GM12873 (cell line): ENCODE data around the gene FAM124A.
A peak's percentile ranks its signal among the peaks of the same experiment; 100 is the strongest.

ENCODE experiments used
- TF ChIP-seq, protein P1 (sequence below): IDR thresholded peaks from 2 replicates; pipeline ENCODE4 v1.5.1; 2012; ENCODE audit warnings: low read depth, mild to moderate bottlenecking, moderate library complexity, low read length, control low read depth; ENCODE audit not compliant: insufficient read depth; ENCODE audit errors: missing control alignments

FAM124A gene

DNA sequence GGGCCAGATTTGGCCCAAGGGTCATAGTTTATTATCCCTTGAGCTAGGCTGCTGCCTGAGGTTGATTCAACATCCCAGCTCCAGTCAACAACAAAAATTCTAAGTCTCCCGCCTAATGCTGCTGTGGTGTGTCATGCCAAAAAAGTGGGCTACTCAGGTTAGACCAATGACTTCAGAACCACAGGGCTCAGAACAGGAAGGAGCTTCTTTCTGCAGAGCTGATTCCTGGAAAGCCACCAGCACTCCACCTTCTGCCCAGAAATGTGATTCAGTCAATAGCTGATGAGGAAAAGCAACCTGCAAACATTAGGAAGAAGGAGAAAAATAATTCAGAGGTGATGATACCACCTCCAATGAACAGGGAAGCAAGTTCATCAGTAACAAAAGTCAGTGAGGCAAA lies 61.2 kb downstream of the FAM124A start:
- TF ChIP-seq, protein P1, sequence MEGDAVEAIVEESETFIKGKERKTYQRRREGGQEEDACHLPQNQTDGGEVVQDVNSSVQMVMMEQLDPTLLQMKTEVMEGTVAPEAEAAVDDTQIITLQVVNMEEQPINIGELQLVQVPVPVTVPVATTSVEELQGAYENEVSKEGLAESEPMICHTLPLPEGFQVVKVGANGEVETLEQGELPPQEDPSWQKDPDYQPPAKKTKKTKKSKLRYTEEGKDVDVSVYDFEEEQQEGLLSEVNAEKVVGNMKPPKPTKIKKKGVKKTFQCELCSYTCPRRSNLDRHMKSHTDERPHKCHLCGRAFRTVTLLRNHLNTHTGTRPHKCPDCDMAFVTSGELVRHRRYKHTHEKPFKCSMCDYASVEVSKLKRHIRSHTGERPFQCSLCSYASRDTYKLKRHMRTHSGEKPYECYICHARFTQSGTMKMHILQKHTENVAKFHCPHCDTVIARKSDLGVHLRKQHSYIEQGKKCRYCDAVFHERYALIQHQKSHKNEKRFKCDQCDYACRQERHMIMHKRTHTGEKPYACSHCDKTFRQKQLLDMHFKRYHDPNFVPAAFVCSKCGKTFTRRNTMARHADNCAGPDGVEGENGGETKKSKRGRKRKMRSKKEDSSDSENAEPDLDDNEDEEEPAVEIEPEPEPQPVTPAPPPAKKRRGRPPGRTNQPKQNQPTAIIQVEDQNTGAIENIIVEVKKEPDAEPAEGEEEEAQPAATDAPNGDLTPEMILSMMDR = no peak

DNA sequence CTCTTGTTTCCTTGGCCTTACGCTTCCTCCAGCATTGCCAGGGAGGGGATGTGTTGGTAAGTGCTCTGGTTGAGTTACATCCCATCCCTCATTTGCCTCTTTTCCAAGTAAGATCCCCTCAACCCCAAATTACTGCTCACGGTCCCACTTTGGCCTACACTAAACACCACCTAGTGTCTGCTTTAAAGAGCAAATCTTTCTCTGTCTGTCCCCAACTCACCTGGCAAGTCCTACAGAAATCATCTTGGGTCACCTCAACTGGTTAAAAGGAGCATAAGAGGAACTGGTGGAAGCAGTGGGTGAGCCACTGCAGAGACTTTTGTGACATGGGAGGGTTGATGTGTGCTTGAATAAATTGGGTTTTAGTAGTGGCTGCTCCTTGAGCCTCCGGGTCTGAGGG lies 62.1 kb downstream of the FAM124A start:
- TF ChIP-seq, protein P1 = no peak

DNA sequence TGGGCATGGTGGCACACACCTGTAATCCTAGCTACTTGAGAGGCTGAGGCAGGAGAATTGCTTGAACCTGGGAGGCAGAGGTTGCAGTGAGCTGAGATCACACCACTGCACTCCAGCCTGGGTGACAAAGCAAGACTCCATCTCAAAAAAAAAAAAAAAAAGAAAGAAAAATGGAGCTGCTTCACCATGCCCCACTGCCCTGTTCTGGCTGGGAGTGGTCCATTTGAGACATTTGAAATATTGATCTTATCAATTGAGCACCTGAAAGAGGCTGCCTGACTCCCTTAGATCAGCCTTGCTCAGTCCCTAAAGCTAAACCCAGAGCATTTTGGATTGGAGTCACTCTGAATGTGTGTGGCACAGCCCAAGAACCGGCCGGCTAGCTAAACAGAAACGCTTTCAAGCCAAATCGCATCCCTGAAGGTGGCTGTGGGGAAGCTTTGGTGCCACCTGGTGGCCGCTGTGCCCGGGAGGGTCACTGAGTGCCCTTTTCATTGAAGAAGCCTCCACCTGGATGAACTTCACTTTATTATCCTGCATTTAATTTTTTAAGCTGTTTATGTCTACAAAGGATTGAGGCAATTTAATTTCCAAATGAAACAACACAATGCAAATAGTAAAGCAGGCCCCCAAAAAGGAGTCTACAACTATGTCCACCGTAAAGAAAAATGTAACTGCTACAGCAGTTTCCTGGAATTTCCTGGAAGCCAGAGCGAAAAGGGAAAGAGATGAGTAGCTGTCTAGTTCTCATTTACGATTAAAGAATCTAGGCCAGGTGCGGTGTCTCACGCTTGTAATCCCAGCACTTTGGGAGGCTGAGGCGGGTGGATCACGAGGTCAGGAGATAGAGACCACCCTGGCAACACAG lies 64.2 kb downstream of the FAM124A start:
- TF ChIP-seq, protein P1 = peak; percentile 95

- TF ChIP-seq, protein P1 = no peak
Measured at GRCh38 chr13:51287758-51288157, 65.6 kb downstream of the FAM124A start.

DNA sequence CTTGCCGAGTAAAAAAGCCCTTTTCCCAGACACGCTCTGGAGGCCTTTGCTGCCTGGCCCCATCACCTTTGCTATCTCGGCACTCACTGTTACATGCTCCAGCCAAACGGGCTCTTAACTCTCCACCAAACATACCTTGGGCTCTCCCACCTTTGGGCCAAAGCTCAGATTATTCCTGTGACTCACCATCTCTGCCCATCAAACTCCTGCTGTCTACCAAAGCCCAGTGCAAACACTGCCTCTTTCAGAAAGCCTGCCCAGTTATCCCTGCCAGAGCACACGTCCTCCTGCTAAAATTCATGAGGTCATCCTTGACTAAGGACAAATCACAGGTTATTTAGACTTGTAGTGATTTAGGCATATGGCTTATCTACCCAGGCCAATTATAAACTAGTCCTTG lies 69.1 kb downstream of the FAM124A start:
- TF ChIP-seq, protein P1 = no peak

- TF ChIP-seq, protein P1 = no peak
Measured at GRCh38 chr13:51292000-51292565, 69.9 kb downstream of the FAM124A start.

DNA sequence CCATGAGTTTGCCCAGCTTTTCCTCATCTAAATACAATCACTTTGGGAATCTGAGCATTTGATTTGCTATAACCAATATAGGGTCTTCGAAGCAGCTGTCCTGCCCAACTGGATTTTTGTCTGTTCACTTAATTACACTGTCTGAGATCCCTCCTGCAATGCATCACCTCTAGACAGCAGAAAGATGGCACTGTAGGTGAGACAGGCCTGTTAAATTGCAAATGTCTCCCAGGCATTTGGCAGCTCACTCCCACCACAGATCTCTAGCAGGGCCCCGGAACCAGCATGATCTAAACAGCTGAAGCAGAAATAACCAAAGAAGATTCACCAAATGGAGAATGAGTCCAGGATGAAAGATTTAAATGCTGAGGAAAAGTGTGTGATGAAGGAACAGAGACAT lies 75.4 kb downstream of the FAM124A start:
- TF ChIP-seq, protein P1 = no peak
